HG02970 (cell line): ENCODE measurements around the gene BTBD19.
"Not testable (repeated sequence)": the region's sequence is repeated elsewhere in the genome, so short reads cannot be mapped to it uniquely, and the experiment has no call there.

ENCODE experiments used
- ATAC-seq: cut with Tn5 transposase; IDR thresholded peaks from one replicate; pipeline ENCODE4 v1.9.1; 2021; ENCODE audit warnings: mild to moderate bottlenecking, moderate library complexity, moderate number of reproducible peaks; ENCODE audit not compliant: unreplicated experiment, low FRiP score

Gene BTBD19, protein sequence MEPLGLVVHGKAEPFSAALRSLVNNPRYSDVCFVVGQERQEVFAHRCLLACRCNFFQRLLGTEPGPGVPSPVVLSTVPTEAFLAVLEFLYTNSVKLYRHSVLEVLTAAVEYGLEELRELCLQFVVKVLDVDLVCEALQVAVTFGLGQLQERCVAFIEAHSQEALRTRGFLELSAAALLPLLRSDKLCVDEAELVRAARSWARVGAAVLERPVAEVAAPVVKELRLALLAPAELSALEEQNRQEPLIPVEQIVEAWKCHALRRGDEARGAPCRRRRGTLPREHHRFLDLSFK

DNA sequence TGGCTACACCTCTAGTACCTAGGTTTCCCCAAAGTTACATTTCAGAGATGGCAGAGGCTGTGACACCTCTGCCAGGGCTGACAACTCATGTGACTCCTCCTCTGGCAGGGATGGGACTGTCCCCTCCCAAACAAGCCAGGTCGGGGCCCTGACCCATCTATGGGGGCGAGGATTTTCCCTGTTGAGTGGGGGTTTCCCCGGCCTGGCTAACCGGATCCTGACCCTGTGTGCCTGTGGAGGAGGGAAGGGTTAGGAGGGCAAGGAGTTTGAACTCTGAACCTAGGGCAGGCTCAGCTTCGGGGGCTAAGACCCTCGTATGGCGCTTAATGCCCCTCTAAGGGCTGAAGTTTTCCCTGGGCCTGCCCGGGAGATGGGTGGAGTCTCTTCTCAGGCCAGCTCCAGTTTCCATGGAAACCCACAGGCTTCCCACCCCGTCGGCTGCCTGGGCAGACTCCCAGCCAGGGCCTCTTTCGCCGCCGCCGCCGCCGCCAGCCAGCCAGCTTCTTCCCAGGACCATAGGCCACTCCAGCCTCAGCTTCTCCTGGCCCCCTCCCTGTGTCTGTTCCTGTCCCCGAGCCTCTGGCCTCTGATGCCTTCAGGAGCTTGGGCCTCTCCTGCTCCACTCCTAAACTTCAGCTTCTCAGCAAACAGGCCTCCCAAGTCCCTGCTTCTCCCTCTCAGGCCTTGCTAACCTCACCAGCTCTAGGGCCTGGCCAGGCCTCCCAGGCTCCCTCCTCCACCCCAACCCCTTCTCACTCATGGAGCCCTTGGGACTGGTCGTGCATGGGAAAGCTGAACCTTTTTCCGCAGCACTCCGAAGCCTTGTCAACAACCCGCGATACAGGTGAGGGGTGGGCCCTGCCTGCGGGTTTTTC, at the start of gene BTBD19:
TSS of gene BTBD19 (plus strand) at position 461 of the 875 bp plus-strand sequence. CDS start at position 759, 298 bp downstream.
- peak; percentile 4 for ATAC-seq

DNA sequence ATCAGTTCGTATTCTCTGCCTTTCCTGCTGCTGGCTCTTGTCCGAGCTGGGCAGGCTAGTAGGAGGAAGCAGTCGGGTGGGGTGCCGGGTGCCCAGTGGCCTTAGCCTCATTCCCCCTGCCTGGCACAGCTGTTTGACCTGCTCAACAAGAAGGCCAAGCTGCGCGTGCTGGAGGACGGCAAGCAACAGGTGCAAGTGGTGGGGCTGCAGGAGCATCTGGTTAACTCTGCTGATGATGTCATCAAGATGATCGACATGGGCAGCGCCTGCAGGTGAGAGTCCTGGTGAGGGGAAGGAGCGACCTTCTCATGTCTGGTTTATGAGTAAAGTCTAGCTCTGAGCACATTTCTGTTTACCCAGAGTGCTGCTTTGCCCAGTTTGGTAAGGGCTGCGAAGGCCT, 49.2 kb upstream of the BTBD19 start:
- ATAC-seq, result no peak

DNA sequence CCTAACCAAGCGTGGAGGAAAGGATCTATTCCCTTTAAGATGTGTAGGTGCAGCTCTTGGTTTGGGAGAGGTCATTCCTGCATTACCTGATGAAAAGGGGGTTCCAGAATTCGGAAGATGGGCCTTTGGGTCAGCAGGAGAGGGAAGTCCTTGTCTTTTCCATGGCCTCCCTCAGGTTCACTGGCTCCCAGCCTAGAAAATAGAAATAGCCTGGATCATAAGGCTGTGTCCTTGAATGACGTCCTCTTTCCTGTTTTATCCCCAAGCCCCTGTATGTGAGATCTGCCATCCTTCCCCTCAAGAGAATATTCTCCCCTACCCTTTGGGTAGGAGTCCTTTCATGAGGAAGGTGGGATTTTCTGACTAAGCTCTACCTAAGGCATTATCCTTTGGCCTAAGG, 47.4 kb upstream of the BTBD19 start:
- ATAC-seq, result no peak

DNA sequence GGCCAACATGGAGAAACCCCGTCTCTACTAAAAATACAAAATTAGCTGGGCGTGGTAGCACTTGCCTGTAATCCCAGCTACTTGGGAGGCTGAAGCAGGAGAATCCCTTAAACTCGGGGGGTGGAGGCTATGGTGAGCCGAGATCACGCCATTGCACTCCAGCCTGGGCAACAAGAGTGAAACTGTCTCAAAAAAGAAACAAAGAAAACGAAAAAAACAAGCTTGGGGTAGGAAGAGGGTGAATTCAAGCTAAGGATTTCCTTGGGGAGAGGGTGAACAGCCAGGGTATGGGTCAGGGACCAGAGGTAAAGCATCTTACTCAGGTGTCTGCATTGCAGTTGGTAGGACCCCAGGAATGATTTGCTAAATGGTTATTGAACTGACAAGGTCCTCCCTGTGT, 41.9 kb upstream of the BTBD19 start:
- ATAC-seq, result not testable (repeated sequence)

DNA sequence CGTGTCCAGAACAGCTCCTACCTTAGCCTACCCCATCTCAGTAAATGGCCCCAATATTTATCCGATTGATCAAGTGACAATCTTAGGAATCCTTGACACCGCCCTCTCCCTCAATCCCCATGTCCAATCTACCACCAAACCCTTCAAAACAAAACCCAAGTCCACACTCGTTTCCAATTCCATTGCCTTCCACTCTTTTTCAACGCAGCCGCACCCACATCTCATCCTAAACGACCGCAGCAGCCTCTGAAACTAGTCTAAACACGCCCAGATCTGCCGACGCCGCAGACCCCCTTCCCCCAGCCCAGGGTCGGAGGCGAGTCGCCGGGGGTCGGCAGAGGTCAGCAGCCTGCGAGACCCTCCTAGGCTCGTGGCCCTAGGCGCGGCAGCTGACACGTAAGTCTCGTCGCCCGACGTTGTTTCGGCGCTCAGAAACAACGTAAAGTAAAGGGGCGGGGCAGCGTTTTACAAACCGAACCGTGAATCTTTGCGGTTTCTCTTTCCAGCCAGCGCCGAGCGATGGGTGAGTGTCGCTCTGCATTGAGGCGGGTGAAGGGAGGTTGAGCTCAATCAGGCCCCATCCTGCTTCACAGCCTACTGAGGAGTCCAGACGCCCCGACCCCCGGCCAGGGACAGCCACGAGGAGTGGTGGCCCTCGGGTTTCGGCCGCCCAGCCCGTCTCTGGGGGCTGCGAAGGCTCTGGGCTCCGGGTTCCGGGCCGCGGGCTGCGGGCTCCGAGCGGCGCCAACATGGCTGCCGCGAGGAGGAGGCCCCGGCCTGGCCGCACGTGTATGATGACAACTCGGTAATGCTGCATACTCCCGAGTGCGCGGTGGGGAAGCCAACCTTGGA, 33.0 kb upstream of the BTBD19 start, which contains the start of gene RPS8:
TSS of gene RPS8 (plus strand) at position 463 of the 852 bp plus-strand sequence. CDS start at position 520, 57 bp downstream.
- ATAC-seq, result peak; percentile 87

DNA sequence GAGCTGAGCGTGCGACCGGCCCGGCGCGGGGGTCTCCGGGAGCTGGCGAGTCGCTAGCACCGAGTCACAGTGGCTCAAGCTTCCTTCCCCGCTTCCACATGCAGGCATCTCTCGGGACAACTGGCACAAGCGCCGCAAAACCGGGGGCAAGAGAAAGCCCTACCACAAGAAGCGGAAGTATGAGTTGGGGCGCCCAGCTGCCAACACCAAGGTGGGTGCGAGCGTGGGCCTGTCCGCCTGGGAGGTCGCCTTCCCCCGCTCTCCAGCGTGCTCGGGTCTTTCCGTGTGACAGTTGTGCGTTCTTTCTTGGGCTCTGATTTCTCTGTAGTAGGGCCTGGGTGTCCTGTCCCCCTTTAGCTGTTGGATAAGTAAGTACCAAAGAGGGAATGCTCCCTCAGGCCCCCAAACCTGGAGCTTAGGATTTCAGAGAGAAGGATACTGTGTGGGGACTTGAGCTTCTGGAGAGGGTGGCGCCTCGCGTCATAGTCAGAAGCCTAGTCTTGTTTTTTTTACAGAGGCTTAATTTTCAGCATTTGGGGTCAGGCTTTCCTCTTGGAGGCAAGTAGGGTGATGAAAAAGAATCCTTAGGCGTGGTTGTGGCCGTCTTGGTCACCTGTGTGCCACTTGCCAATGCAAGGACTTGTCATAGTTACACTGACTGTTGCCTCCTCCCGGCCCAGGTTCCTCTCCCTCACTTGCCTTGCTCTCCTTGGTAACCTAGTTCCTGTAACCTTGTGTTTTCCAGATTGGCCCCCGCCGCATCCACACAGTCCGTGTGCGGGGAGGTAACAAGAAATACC, 32.2 kb upstream of the BTBD19 start:
- no peak for ATAC-seq

DNA sequence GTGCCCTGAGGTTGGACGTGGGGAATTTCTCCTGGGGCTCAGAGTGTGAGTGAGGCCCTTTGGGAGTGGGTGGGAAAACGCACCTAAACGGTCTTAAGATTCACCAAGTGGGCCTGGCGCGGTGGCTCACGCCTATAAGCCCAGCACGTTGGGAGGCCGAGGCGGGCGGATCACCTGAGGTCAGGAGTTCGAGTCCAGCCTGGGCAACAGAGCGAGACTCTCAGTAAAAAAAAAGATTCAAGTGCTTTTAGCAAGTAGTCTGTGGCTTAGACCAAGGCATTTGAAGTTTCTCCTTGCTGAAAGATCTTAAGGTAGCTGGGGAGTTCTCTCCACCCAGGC, 31.6 kb upstream of the BTBD19 start:
- no peak for ATAC-seq

DNA sequence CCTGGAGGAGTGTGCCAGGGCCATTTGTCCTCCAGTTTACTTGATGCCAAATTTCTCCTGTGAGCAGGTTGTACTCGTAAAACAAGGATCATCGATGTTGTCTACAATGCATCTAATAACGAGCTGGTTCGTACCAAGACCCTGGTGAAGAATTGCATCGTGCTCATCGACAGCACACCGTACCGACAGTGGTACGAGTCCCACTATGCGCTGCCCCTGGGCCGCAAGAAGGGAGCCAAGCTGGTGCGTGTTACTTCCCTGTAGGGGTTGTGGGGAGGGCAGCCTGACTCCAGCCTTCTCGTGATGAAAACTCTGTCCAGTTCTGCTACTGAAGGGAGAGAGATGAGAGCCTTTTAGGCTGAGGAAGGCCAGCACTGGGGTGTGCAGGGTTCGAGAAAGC, 30.8 kb upstream of the BTBD19 start:
- ATAC-seq, result no peak

DNA sequence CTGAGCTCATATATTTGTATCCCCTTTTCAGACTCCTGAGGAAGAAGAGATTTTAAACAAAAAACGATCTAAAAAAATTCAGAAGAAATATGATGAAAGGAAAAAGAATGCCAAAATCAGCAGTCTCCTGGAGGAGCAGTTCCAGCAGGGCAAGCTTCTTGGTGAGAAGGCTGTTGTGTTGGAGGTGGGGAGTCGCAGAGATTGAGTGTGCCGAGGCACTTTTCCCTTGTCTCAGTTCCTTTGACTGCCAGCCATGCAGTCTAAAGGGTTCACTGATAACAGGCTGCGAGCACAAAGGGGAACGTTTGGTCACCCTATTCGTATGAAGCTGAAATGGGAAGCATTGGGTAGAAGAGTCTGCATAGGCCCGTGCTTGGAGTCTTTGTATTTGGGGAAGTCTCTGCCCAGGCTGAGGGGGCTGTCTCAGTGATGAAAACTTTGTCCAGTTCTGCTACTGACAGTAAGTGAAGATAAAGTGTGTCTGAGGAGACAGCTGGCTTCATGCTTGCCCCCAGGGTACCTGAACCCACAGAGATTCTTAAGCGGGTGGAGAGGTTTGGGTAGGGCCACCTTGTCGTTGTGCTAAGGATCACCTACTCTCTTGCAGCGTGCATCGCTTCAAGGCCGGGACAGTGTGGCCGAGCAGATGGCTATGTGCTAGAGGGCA, 30.2 kb upstream of the BTBD19 start:
- ATAC-seq, result no peak

DNA sequence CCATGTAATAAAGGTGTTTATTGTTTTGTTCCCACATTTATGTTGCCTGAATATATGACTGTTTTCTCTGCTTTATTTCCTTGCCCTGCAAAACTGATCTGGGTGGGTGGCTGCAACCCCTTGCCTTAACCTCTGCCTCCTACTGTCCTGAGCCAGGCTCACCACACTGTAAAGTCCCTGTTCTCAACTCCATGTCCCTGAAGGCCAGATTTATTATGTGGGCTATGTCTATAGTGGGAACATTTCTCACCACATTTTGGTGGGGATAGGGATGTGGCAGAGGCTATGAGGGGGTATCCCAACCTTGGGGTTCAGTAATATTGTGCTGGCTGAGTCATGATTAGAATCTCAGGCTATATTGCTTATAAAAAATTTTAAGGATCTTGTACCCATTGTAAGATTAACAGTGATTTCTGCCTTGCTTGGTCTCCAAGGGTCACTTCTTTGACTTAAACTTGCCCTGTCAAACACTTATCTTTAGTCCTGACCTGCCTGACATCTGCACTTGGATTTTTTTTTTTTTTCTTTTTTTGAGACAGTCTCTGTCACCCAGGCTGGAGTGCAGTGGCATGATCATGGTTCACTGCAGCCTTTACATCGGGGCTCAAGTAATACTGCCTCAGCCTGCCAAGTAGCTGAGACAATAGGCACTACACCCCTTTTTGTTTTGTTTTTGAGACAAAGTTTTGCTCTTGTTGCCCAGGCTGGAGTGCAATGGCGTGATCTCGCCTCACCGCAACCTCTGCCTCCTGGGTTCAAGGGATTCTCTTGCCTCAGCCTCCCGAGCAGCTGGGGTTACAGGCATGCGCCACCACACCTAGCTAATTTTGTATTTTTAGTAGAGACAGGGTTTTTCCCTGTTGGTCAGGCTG, 29.4 kb upstream of the BTBD19 start:
- no peak for ATAC-seq

DNA sequence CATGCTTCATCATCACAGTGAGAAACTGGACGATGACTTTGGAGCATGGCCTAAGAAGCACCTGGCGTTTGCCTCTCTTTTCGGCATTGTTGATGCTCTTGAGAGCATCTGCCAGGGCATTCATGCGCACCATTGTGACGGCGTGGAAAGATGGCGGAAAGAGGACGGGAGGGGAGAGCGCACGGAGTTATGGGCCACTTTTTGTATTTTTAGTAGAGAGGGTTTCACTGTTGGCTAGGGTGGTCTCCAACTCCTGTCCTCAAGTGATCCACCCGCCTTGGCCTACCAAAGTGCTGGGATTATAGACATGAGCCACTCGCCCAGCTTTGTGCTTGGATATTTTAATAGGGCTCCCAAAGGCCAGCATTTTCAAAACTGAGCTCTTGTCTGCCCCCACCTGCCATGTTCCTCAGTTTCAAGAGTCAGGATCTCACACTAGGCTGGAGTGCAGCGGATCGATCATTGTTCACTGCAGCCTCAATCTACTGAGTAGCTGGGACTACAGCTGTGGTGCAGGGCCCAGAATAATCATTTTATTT, 27.7 kb upstream of the BTBD19 start:
- no peak for ATAC-seq

DNA sequence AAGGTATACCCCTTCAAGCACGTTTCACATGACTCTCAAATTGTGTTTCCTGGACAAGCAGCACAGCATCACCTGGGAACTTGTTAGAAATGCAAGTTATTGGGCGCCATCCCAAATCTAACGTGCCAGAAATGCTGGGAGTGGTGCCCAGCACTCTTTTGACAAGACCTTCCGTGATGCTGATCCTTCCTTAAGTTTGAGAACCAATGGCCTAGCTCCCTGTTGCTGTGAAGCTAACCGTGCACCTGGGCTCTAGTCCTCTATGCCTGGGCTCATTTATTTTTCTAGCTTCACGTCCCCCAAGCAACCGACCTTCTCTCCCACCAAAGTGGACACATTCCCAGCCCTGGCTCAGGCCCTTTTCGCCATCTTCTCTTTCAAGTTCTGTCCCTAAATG, 24.6 kb upstream of the BTBD19 start:
- ATAC-seq, result no peak

DNA sequence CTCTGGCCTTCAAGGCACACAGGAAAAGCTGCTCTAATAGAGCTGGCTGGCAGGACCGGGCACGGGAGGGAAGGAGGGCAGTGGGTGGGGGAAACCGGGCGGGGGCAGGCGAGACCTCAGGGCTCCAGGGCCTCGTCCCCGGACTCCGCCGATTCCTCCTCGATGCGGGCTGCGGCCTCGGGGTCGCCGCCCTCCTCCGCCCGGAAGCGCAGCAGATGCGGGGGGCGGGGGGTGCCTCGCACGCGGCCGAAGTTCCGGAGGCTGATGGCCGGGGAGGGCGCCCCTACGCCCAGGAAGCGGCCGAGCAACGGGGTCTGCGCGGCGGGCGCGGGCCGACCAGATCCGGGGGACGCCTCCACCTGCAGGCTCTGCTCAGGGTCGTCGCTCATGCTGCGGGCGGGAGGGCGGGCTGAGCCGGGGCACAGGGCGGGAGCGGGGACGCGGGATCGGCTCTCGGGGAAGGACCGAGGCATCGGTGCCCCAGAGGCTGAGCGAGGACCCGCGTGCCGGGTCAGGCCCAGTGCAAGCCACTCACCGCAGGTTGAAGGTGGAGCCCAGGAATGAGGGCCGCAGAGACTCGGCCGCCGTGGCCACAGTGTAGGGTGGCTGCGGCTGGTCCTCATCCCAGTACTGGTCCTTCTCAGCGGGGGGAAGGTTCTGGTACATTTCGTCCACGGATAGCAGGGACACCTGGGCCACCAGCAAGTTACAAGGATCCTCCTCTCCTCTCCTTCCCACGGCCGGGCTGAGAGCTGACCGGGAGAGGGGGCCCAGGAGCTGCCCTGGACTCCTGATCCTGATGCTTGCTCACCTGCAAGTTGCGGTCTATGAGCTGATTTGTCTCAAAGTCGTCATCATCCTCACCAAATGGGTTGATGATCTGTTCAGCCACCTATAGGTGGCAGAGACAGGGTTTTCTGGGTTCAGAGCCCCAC, 24.0 kb upstream of the BTBD19 start:
- no peak for ATAC-seq

DNA sequence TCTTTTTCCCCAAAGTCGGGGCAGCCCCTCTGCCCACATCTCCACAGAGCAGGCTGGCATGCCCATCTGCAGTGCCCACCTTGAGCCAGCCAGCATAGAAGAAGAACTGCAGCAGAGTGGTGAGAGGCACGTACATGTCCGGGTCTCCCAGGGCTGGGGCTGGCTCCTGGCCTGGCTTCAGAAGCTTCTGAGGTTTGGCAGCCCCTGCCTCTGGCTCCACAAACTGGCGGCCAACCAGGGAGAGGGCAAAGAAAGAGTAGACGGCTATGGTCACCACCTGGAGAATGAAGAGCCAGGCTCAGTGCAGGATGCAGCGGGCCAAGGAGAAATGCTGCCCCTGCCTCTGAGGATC, 23.3 kb upstream of the BTBD19 start:
- ATAC-seq, result no peak

DNA sequence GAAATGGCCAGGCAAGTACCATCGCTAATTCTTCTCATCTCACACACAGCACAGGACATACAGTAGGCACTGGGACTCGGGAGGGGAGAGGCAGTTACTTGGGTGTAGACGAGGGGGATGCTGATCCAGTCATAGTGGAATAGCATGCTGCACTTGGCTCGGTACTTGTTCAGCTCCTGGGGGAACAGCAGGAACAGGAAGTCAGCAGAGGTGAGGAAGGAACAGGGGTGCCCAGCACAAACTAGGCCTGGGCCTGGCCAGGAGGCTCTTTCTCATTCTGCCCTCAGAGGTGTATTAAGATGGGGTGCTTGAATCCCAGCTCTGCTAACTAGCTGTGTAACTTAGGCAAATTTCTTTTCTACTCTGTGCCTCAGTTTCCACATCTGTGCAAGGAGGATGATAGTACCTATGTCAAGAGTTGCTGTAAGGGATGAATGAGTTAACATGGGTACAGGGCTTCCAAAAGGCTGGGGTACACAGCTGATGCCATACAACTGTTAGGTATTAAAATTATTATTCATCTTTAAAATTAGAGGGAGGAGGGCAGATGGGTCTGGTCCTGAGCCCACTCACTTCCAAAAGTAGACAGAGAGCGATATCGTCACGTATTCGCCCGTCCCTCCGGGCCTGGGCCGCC, 22.7 kb upstream of the BTBD19 start:
- ATAC-seq, result no peak

DNA sequence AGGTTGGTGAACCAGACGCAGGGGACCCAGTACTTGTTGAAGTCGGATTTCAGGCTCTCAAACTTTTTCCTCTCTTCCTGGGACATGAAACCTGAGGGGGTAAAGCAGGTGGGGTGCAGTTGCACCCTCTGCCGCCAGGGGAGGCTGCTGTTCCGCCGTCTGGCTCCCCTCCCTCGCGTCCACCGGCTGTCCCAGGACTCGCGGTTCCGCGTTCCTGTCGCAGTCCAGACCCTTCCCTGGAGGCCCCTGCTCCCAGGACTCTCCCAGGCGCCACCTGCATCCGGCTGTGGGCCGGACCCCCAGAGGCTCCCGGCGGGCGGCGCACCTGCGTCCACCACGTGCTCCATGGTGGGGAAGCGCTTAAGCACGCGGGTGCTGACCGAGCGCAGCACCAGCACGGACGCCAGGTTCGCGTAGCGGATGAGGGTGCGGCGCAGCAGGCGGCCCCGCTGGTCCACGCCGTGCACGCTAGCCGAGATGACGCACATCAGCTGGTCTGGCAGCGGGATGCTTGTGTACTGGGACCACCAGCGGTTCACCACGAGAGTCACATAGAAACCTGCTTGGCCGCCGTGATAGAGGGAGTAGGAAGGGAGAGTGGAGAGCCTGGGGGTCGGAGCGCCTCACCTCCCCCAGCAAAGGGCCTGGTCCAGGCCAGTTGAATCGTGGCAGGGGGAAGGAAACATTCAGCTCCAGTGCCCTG, 22.0 kb upstream of the BTBD19 start:
- no peak for ATAC-seq
